ENCODE measurements around the gene CCDC92. TPM values are rescaled to one million over a fixed set of nuclear protein-coding genes. Genes with fewer than 3 reads are reported as not detected.

CCDC92 gene
- total RNA-seq, 3 donors from 2014 or later: 17.7 to 47.2 (median 25.6) TPM

DNA sequence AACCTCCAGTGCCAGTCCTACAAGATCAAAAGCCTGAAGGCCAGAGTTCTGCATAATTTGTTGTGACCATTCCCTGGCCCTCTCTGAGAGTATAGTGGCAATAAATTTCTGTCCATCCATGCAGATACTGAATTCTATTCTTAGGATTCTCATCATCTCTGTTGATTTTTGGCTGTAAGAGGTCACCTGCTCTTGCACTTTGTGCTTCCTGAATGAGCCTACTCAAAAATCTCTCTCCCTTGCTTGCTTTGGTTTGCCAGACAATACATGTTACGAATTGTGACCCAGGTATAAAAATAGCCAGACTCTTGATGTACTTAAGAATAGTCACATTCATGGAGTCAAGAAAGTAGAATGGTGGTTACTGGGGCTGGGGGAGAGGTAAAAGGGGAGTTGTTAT is 17.1 kb upstream of the CCDC92 start:
- ATAC-seq (no peak), DNase-seq (no peak)
- intact Hi-C loops (cut with DNase I, micrococcal nuclease): loop anchor here in 1 of 2 donors (10.0 kb wide), 1 partner anchor 85 kb away; no protein-coding TSS in a partner anchor
- peaks cover 21% of the 10 kb centered on the region for H3K4me1 ChIP-seq (ENCODE audit: low read depth)
- TF ChIP-seq, protein P1, sequence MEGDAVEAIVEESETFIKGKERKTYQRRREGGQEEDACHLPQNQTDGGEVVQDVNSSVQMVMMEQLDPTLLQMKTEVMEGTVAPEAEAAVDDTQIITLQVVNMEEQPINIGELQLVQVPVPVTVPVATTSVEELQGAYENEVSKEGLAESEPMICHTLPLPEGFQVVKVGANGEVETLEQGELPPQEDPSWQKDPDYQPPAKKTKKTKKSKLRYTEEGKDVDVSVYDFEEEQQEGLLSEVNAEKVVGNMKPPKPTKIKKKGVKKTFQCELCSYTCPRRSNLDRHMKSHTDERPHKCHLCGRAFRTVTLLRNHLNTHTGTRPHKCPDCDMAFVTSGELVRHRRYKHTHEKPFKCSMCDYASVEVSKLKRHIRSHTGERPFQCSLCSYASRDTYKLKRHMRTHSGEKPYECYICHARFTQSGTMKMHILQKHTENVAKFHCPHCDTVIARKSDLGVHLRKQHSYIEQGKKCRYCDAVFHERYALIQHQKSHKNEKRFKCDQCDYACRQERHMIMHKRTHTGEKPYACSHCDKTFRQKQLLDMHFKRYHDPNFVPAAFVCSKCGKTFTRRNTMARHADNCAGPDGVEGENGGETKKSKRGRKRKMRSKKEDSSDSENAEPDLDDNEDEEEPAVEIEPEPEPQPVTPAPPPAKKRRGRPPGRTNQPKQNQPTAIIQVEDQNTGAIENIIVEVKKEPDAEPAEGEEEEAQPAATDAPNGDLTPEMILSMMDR (IDR thresholded peaks at IDR 0.05): no peak
- H3K36me3 ChIP-seq (ENCODE audit: low read depth): no peaks in the 10 kb centered on the region
- no peak overlapping the region for H3K4me3 ChIP-seq
- H3K9me3 ChIP-seq: no peaks in the 10 kb centered on the region

DNA sequence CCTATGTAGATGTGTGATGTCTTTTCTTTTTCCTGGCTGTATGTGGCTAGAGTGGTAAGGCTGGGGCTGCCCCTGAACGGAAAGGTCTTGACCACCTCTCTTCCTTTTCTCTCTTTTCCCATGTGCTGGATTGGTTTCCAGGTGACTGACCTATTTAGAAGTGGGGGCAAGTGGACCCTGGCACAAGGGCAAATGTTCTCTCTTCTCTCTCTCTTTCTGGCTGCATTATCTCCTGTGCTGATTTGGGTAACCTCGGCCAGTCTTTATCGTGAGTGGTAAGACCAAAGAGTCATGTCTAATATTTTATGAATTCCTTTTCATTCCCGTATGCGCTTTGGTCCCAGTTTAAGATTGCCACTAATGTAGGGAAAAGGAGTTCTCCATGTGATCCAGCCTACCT is 16.5 kb upstream of the CCDC92 start:
- TF ChIP-seq, protein P1 (IDR thresholded peaks at IDR 0.05): no peak
- intact Hi-C loops (cut with DNase I, micrococcal nuclease): loop anchor here in 1 of 2 donors (10.0 kb wide), 1 partner anchor 84 kb away; no protein-coding TSS in a partner anchor
- H3K9me3 ChIP-seq: no peaks in the 10 kb centered on the region
- no peak for DNase-seq
- H3K4me3 ChIP-seq: no peak overlapping the region
- no peak for ATAC-seq
- peaks cover 21% of the 10 kb centered on the region for H3K4me1 ChIP-seq (ENCODE audit: low read depth)
- H3K36me3 ChIP-seq (ENCODE audit: low read depth): no peaks in the 10 kb centered on the region

DNA sequence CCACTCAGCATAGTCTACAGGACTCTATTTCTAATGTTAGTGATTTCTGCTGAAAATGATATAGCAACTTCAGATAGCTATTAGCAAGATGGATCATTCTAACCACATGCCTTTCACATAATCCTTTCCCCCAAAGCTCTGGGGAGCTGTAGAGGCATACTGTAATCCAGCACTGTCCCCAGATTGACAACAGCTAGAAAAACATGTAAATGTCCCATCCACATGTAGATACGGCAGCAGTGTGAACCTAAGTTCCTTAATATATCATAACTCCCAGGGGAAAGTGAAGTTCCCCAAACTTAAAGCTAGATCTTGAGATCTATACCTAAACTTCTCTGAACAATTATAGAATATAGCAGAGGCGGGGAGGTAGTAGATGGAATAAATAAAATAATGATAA is 14.4 kb upstream of the CCDC92 start:
- Histone ChIP-seq H3K9me3 (no peaks in the 10 kb centered on the region), H3K4me1 (ENCODE audit: low read depth) (peaks cover 18% of the 10 kb centered on the region), H3K4me3 (no peak overlapping the region)

DNA sequence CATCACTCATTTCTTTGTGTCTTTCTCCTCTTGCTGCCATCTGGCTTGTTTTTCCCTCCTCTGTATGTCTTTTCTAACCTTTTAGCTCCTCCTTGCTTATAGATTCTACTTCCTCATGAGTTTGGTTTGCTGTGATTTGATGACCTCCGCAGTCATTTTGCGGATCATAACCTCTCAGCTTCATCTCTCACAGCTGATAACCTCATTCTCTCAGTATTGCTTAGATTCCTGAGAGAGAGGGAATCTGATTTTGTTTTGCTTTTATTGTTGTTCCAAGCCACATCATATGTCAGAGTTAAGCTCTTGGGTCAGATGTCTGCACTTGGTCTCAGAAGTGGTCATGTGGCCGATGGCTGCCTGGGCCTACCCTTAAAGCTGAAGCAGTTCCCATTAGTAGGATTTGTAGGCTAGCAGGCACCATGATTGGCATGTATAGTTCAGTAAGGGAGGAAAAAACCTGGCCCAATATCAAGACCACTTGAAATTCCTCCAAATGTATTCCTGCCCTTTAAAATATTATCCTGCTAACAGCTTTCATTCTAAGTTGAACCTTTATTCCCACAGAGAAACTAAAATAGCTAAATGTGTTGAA is 13.8 kb upstream of the CCDC92 start:
- Histone ChIP-seq H3K4me3 (no peak overlapping the region), H3K36me3 (ENCODE audit: low read depth) (no peaks in the 10 kb centered on the region), H3K4me1 (ENCODE audit: low read depth) (peaks cover 12% of the 10 kb centered on the region), H3K9me3 (no peaks in the 10 kb centered on the region)
- TF ChIP-seq, protein P1 (IDR thresholded peaks at IDR 0.05): no peak
- ATAC-seq (no peak), DNase-seq (no peak)
- intact Hi-C loops (cut with DNase I, micrococcal nuclease): loop anchor here in 1 of 2 donors (10.0 kb wide), 1 partner anchor 82 kb away; no protein-coding TSS in a partner anchor

More for the DNA sequence above, 14.4 kb upstream of the CCDC92 start:
- DNase-seq (no peak), ATAC-seq (no peak)
- no peaks in the 10 kb centered on the region for H3K36me3 ChIP-seq (ENCODE audit: low read depth)
- intact Hi-C loops (cut with DNase I, micrococcal nuclease): loop anchor here in 1 of 2 donors (10.0 kb wide), 1 partner anchor 82 kb away; no protein-coding TSS in a partner anchor
- TF ChIP-seq, protein P1 (IDR thresholded peaks at IDR 0.05): no peak

DNA sequence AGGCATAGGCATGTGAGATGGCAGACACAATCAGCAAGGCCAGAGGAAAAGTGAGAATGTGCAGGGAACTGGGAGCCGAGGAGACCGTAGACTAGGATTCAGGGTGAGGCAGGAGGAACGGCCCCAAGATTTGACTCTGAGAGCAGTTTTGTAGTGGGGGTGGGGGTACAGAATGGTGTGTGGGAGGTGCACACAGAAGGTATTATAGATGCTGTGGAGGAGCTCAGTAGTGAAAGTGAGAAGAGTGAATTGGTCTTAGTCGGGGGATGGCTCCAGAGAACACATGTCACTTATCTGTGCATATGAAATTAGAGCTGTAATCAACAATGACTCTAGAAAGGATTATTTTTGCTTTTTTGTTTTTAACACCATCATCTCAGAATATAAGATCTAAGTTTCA is 12.3 kb upstream of the CCDC92 start:
- ATAC-seq (no peak), DNase-seq (no peak)
- H3K36me3 ChIP-seq (ENCODE audit: low read depth): no peaks in the 10 kb centered on the region
- intact Hi-C loops (cut with DNase I, micrococcal nuclease): loop anchor here in 1 of 2 donors (10.0 kb wide), 1 partner anchor 80 kb away; no protein-coding TSS in a partner anchor
- H3K4me1 ChIP-seq (ENCODE audit: low read depth): no peaks in the 10 kb centered on the region
- TF ChIP-seq, protein P1 (IDR thresholded peaks at IDR 0.05): no peak
- no peak overlapping the region for H3K4me3 ChIP-seq
- H3K9me3 ChIP-seq: no peaks in the 10 kb centered on the region
